Stimulated activated effector memory CD8-positive, alpha-beta T cell treated with anti-CD3 and anti-CD28 coated beads, Interleukin-12 subunit alpha, Interleukin-12 subunit beta, amount 100 ng/mL, for 72 hours (primary cell): Measurements from ENCODE around the gene SCCPDH.

Experiments
- ATAC-seq: fragments of 150-1000 bp; cut with Tn5 transposase; 2 replicates; pipeline ENCODE4 v1.10.0; 2021
- DNase-seq, 2 donors: peaks; one replicate each; pipeline ENCODE4 v3.0.0; 2021 to 2022; ENCODE audit warnings: low spot score in 2 of 2
- H3K27ac Mint-ChIP-seq: one replicate; pipeline ENCODE4 v1.8.0; 2022; ENCODE audit warnings: mild to moderate bottlenecking, mixed read lengths
- H3K36me3 Mint-ChIP-seq: one replicate; pipeline ENCODE4 v1.8.0; 2022; ENCODE audit warnings: mild to moderate bottlenecking, mixed read lengths
- H3K4me1 Mint-ChIP-seq: one replicate; pipeline ENCODE4 v1.8.0; 2022; ENCODE audit warnings: mixed read lengths
- H3K4me3 Mint-ChIP-seq: one replicate; pipeline ENCODE4 v1.8.0; 2022; ENCODE audit warnings: mild to moderate bottlenecking, mixed read lengths
- H3K9me3 Mint-ChIP-seq: one replicate; pipeline ENCODE4 v1.8.0; 2022; ENCODE audit warnings: mixed read lengths

SCCPDH gene

GRCh38 chr1:246794828-246795671 lies 70.8 kb downstream of the SCCPDH start:
- Mint-ChIP-seq H3K27ac (no peak overlapping the region), H3K36me3 (no peaks in the 10 kb centered on the region), H3K4me1 (no peaks in the 10 kb centered on the region), H3K4me3 (no peak overlapping the region), H3K9me3 (no peaks in the 10 kb centered on the region)
- DNase-seq = no peak
- no peak for ATAC-seq

DNA sequence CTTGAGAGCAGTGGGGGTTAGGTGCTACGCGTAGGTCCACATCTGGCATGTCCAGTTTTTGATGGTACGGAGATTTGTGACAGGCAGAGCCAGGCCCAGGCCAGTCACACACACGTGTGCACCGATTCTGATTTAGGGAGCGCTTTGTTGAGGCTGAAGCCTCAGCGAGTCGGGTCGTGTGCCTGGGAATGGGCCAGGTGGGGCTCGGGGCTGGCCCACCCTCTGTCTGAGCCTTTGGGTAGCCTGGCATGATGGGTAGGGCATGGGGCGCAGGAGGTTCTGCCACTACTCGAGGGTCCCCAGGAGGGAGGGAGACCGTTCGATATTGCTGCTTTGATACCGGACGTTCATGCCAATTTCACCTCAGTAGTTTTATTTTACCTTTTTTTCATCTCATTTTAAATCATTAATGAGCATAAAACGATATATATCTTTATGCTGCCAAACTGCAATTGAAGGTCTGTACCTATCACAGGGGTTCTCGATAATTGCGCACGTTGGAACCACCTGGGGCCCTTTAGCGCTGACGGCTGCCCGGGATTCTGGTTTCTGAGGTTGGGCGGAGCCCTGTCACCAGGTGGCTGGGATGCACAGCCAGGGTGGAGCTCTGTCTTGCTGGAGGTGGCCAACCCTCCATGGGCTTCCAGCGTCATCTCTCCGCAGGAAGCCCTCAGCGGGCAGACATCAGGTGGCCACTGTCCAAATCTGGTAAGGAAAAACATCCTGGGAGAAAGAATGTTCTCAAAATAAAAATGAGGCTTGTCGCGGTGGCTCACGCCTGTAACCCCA lies 71.9 kb downstream of the SCCPDH start:
- no peak for DNase-seq

DNA sequence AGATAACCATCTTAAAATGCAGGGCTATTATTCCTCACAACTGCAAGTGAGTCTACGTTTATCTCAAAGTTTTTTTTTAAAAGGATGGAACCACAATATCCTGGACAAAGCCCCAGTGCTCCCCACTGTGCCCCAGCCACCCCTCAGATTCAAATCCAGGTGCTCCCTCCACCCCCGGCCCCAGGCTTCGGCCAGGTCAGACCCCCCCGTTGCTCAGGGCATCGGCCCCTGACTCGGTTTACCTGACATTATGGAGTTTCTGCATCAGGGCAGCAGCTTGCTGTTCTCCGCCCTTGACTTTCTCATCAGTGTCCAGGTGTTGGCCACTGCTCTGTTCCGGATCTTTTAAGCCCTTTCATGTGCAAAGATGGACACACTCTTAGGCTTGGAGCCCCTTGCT lies 72.9 kb downstream of the SCCPDH start:
- Mint-ChIP-seq H3K36me3 (no peaks in the 10 kb centered on the region), H3K4me1 (no peaks in the 10 kb centered on the region), H3K4me3 (no peak overlapping the region), H3K9me3 (no peaks in the 10 kb centered on the region), H3K27ac (no peak overlapping the region)
- ATAC-seq (no peak), DNase-seq (no peak)

More for the DNA sequence above, 71.9 kb downstream of the SCCPDH start:
- Mint-ChIP-seq H3K36me3 (no peaks in the 10 kb centered on the region), H3K9me3 (no peaks in the 10 kb centered on the region), H3K4me1 (no peaks in the 10 kb centered on the region), H3K27ac (no peak overlapping the region), H3K4me3 (no peak overlapping the region)
- ATAC-seq = no peak

- DNase-seq = no peak
- H3K36me3 Mint-ChIP-seq = no peaks in the 10 kb centered on the region
- no peak for ATAC-seq
- H3K9me3 Mint-ChIP-seq = no peaks in the 10 kb centered on the region
- no peak overlapping the region for H3K4me3 Mint-ChIP-seq
- H3K27ac Mint-ChIP-seq = no peak overlapping the region
- H3K4me1 Mint-ChIP-seq = no peaks in the 10 kb centered on the region
Measured at GRCh38 chr1:246797597-246797996, 73.4 kb downstream of the SCCPDH start.

- H3K9me3 Mint-ChIP-seq = no peaks in the 10 kb centered on the region
- H3K4me3 Mint-ChIP-seq = no peak overlapping the region
- DNase-seq = no peak
- no peak overlapping the region for H3K27ac Mint-ChIP-seq
- H3K4me1 Mint-ChIP-seq = no peaks in the 10 kb centered on the region
- ATAC-seq = no peak
- H3K36me3 Mint-ChIP-seq = no peaks in the 10 kb centered on the region
Measured at GRCh38 chr1:246798107-246798506, 73.9 kb downstream of the SCCPDH start.

GRCh38 chr1:246798606-246799496 lies 74.6 kb downstream of the SCCPDH start:
- no peaks in the 10 kb centered on the region for H3K36me3 Mint-ChIP-seq
- H3K4me3 Mint-ChIP-seq = no peak overlapping the region
- H3K27ac Mint-ChIP-seq = no peak overlapping the region
- H3K4me1 Mint-ChIP-seq = no peaks in the 10 kb centered on the region
- H3K9me3 Mint-ChIP-seq = no peaks in the 10 kb centered on the region
- DNase-seq (no peak), ATAC-seq (peak; percentile 6)

- DNase-seq (no peak), ATAC-seq (no peak)
- no peaks in the 10 kb centered on the region for H3K9me3 Mint-ChIP-seq
- no peak overlapping the region for H3K4me3 Mint-ChIP-seq
- H3K36me3 Mint-ChIP-seq = no peaks in the 10 kb centered on the region
- H3K27ac Mint-ChIP-seq = no peak overlapping the region
- no peaks in the 10 kb centered on the region for H3K4me1 Mint-ChIP-seq
Measured at GRCh38 chr1:246800356-246800755, 76.1 kb downstream of the SCCPDH start.

GRCh38 chr1:246800756-246801155 lies 76.5 kb downstream of the SCCPDH start:
- no peaks in the 10 kb centered on the region for H3K9me3 Mint-ChIP-seq
- H3K4me1 Mint-ChIP-seq = no peaks in the 10 kb centered on the region
- DNase-seq (no peak), ATAC-seq (no peak)
- H3K4me3 Mint-ChIP-seq = no peak overlapping the region
- no peaks in the 10 kb centered on the region for H3K36me3 Mint-ChIP-seq
- no peak overlapping the region for H3K27ac Mint-ChIP-seq

DNA sequence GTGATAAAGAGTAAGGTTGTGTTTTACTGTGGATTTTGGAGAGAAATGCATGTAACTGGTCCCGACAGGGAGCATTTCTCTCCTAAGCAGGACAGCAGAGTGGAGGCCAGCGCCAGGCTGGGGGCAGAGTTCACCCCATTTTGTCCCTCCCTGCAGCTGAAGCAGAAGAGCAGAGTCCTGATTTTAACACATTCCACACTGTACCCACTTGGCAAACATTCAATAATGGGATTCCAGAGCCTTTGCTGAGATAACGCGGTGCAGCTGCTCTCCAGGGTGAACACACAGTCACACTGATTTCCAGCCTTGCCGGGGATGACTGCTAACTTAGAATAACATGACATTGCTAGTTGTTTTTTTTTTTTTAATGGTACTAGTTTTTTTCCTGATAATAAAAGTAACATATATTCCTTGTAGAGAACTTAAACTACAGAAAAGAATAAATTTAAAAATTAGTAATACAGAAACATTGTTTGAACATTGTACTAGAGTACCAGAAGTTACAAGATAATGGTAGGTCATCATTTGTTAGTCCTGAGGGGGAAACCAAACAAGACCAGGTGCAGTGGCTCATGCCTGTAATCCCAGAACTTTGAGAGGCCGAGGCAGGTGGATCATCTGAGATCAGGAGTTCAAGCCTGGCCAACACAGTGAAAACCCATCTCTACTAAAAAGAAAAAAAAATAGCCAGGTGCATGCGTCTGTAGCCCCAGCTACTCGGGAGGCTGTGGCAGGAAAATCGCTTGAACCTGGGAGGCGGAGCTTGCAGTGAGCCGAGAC lies 77.2 kb downstream of the SCCPDH start:
- Mint-ChIP-seq H3K9me3 (no peaks in the 10 kb centered on the region), H3K4me1 (no peaks in the 10 kb centered on the region), H3K36me3 (no peaks in the 10 kb centered on the region), H3K27ac (no peak overlapping the region), H3K4me3 (no peak overlapping the region)
- ATAC-seq (no peak), DNase-seq (no peak)

DNA sequence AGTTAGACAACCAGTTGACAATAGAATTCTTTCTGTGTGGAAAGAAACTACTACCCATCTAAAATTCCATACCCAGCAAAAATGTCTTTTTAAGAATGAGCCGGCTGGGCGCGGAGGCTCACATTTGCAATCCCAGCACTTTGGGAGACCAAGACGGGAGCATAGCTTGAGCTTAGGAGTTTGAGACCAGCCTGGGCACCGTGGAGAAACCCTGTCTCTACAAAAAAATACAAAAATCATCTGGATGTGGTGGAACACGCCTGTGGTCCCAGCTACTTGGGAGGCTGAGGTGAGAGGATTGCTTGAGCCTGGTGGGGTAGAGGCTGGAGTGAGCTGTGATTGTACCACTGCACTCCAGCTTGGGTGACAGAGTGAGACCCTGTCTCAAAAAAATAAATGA lies 79.2 kb downstream of the SCCPDH start:
- no peaks in the 10 kb centered on the region for H3K9me3 Mint-ChIP-seq
- DNase-seq (no peak), ATAC-seq (no peak)
- H3K4me1 Mint-ChIP-seq = no peaks in the 10 kb centered on the region
- no peaks in the 10 kb centered on the region for H3K36me3 Mint-ChIP-seq
- H3K27ac Mint-ChIP-seq = no peak overlapping the region
- H3K4me3 Mint-ChIP-seq = no peak overlapping the region

GRCh38 chr1:246803883-246804282 lies 79.7 kb downstream of the SCCPDH start:
- H3K4me3 Mint-ChIP-seq = no peak overlapping the region

DNA sequence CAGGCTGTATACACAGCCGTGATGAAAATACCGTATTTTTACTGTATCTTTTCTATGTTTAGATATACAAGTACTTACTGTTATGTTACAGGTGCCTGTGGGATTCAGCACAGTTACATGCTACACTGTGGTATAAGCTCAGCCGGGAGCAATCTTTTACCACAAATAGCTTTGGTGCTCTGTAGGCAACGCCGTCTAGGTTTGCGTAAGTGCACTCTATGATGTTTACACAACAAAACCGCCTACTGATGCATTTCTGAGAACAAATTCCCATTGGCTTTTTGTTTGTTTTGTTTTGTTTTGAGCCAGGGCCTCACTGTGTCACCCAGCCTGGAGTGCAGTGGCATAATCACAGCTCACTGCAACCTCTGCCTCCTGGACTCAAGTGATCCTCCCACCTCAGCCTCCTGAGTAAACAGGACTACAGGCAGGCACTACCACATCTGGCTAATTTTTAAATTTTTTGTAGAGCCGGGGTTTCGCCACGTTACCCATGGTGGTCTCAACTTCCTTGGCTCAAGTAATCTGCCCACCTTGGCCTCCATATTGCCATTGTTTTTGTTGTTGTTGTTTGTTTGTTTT lies 81.0 kb downstream of the SCCPDH start:
- H3K27ac Mint-ChIP-seq = no peak overlapping the region
- H3K9me3 Mint-ChIP-seq = no peaks in the 10 kb centered on the region
- no peaks in the 10 kb centered on the region for H3K36me3 Mint-ChIP-seq
- no peaks in the 10 kb centered on the region for H3K4me1 Mint-ChIP-seq
- no peak overlapping the region for H3K4me3 Mint-ChIP-seq
- ATAC-seq = no peak
- DNase-seq = no peak

More at GRCh38 chr1:246803883-246804282, 79.7 kb downstream of the SCCPDH start:
- Mint-ChIP-seq H3K9me3 (no peaks in the 10 kb centered on the region), H3K4me1 (no peaks in the 10 kb centered on the region), H3K36me3 (no peaks in the 10 kb centered on the region), H3K27ac (no peak overlapping the region)
- DNase-seq (no peak), ATAC-seq (no peak)

DNA sequence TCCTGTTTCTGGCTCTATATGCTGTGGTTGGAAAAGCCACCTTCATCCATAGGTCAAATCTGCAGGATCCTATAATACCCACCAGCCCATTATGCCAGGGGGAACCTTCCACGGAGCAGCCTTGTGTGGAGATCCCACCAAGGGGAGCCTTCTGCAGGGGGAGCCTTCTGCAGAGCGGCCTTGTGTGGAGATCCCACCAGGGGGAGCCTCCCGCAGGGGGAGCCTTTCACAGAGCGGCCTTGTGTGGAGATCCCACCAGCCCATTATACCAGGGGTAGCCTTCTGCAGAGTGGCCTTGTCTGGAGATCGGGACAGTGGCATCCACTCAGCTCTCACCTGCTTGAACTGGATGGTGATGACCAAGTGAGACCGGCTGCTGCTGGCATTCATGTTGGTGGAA lies 85.3 kb downstream of the SCCPDH start:
- H3K27ac Mint-ChIP-seq = no peak overlapping the region
- no peaks in the 10 kb centered on the region for H3K4me1 Mint-ChIP-seq
- no peaks in the 10 kb centered on the region for H3K9me3 Mint-ChIP-seq
- ATAC-seq (peak; percentile 24), DNase-seq (no peak)
- no peak overlapping the region for H3K4me3 Mint-ChIP-seq
- no peaks in the 10 kb centered on the region for H3K36me3 Mint-ChIP-seq

DNA sequence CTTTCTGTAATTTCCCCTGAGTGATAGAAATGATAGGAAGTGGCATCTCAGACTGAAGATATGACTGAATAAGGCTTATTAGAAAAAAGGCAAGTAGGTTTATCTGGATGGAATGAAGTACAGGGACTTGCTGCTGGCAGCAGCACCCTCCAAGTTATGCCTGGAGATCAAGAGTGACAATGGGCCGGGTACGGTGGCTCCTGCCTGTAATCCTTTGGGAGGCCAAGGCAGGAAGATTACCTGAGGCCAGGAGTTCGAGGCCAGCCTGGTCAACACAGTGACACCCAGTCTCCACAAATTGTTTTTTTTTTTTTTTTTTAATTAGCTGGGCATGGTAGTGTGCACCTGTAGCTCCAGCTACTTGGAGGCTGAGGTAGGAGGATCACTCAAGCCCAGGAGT lies 87.8 kb downstream of the SCCPDH start:
- DNase-seq (no peak), ATAC-seq (no peak)
- Mint-ChIP-seq H3K9me3 (no peaks in the 10 kb centered on the region), H3K27ac (no peak overlapping the region), H3K4me1 (no peaks in the 10 kb centered on the region), H3K36me3 (no peaks in the 10 kb centered on the region), H3K4me3 (no peak overlapping the region)
